Loucy (cell line): ENCODE results near the gene OR5H1.
"Not testable (repeated sequence)": the region's sequence is repeated elsewhere in the genome, so short reads cannot be mapped to it uniquely, and the experiment has no call there.

ENCODE experiments used
- H2AFZ ChIP-seq: fragments of 200-600 bp; sonication (generic); 2 replicates; pipeline ENCODE4 v1.6.0; 2016; ENCODE audit warnings: antibody characterized with exemption, mild to moderate bottlenecking, low read length, moderate library complexity
- H3F3A ChIP-seq: fragments of 200-600 bp; 2 replicates; pipeline ENCODE4 v1.6.0; 2016; ENCODE audit warnings: antibody characterized with exemption, low read depth, mild to moderate bottlenecking
- H3K27me3 ChIP-seq: fragments of 200-600 bp; sonication (generic); 2 replicates; pipeline ENCODE4 v1.6.1; 2014; ENCODE audit warnings: low read length, mild to moderate bottlenecking; ENCODE audit not compliant: insufficient read depth, poor library complexity, severe bottlenecking
- H3K36me3 ChIP-seq: fragments of 200-600 bp; sonication (generic); 2 replicates; pipeline ENCODE4 v1.6.1; 2016; ENCODE audit warnings: low read length; ENCODE audit not compliant: insufficient read depth
- H3K4me1 ChIP-seq: fragments of 200-600 bp; sonication (generic); 2 replicates; pipeline ENCODE4 v1.5.1; 2014; ENCODE audit warnings: low read length, mild to moderate bottlenecking; ENCODE audit not compliant: insufficient read depth, poor library complexity, severe bottlenecking
- H3K4me2 ChIP-seq: fragments of 200-600 bp; sonication (generic); 2 replicates; pipeline ENCODE4 v1.6.0; 2014; ENCODE audit warnings: antibody characterized with exemption, low read length, low read depth, mild to moderate bottlenecking; ENCODE audit not compliant: poor library complexity, severe bottlenecking
- H3K4me3 ChIP-seq: fragments of 200-600 bp; sonication (generic); 2 replicates; pipeline ENCODE4 v1.5.1; 2014; ENCODE audit warnings: low read length, mild to moderate bottlenecking, mixed read lengths; ENCODE audit not compliant: poor library complexity, severe bottlenecking
- H3K79me2 ChIP-seq: fragments of 200-600 bp; sonication (generic); 2 replicates; pipeline ENCODE4 v1.6.1; 2014; ENCODE audit warnings: low read length; ENCODE audit not compliant: insufficient read depth
- H3K9ac ChIP-seq: fragments of 200-600 bp; sonication (generic); 2 replicates; pipeline ENCODE4 v1.6.0; 2014; ENCODE audit warnings: mild to moderate bottlenecking, low read depth, low read length, moderate library complexity; ENCODE audit not compliant: poor library complexity, severe bottlenecking
- H3K9me2 ChIP-seq: fragments of 200-600 bp; sonication (generic); replicated peaks from 2 replicates; pipeline ENCODE4 v1.6.1; 2016; ENCODE audit warnings: low read depth, low read length, mixed read lengths
- H3K9me3 ChIP-seq: fragments of 200-600 bp; sonication (generic); 2 replicates; pipeline ENCODE4 v1.6.1; 2014; ENCODE audit warnings: mild to moderate bottlenecking, antibody characterized with exemption, low read length, low read depth; ENCODE audit not compliant: insufficient read depth
- H4K20me1 ChIP-seq: fragments of 200-600 bp; sonication (generic); 2 replicates; pipeline ENCODE4 v1.6.0; 2014; ENCODE audit warnings: antibody characterized with exemption, low read length, mild to moderate bottlenecking; ENCODE audit not compliant: insufficient read depth, poor library complexity, severe bottlenecking
- CTCF ChIP-seq: fragments of 200-600 bp; sonication (generic); conservative IDR thresholded peaks from 2 replicates; pipeline ENCODE4 v1.5.1; 2014; ENCODE audit warnings: mild to moderate bottlenecking, antibody characterized with exemption, low read length
- EZH2phosphoT487 ChIP-seq: fragments of 200-600 bp; IDR thresholded peaks from 2 replicates; pipeline ENCODE4 v1.6.1; 2018; ENCODE audit warnings: antibody characterized with exemption, mild to moderate bottlenecking, moderate library complexity, borderline replicate concordance

The OR5H1 gene

GRCh38 chr3:98136631-98137030, 6.1 kb downstream of the OR5H1 start:
- Histone ChIP-seq H3F3A (no peaks in the 10 kb centered on the region), H3K4me1 (no peaks in the 10 kb centered on the region), H3K9me3 (no peaks in the 10 kb centered on the region), H3K36me3 (no peaks in the 10 kb centered on the region), H2AFZ (no peak overlapping the region), H3K79me2 (no peaks in the 10 kb centered on the region), H3K4me3 (no peak overlapping the region), H3K4me2 (no peak overlapping the region), H3K9me2 (no peaks in the 10 kb centered on the region), H4K20me1 (no peaks in the 10 kb centered on the region), H3K27me3 (no peaks in the 10 kb centered on the region), H3K9ac (no peak overlapping the region)
- TF ChIP-seq CTCF (no peak), EZH2phosphoT487 (no peak)

GRCh38 chr3:98137826-98138557, 7.5 kb downstream of the OR5H1 start:
- H3K27me3 ChIP-seq, H3F3A ChIP-seq, H2AFZ ChIP-seq, H3K9ac ChIP-seq, H3K9me3 ChIP-seq, H3K4me1 ChIP-seq, H3K79me2 ChIP-seq, H3K4me3 ChIP-seq, H3K36me3 ChIP-seq, H4K20me1 ChIP-seq, H3K9me2 ChIP-seq, H3K4me2 ChIP-seq: not testable (repeated sequence)

- Histone ChIP-seq H2AFZ (no peak overlapping the region), H3K4me1 (no peaks in the 10 kb centered on the region), H3K79me2 (no peaks in the 10 kb centered on the region), H3K27me3 (no peaks in the 10 kb centered on the region), H3K4me3 (no peak overlapping the region), H4K20me1 (no peaks in the 10 kb centered on the region), H3K9me3 (no peaks in the 10 kb centered on the region), H3K9ac (no peak overlapping the region), H3K36me3 (no peaks in the 10 kb centered on the region), H3K9me2 (no peaks in the 10 kb centered on the region), H3K4me2 (no peak overlapping the region), H3F3A (no peaks in the 10 kb centered on the region)
- no peak for TF ChIP-seq CTCF
- TF ChIP-seq EZH2phosphoT487: no peak
Observed at GRCh38 chr3:98140531-98140930, 10.0 kb downstream of the OR5H1 start.

GRCh38 chr3:98147179-98147578, 16.7 kb downstream of the OR5H1 start, which contains the start of gene OR5H14:
TSS of gene OR5H14 (plus strand) at chr3:98147479. CDS start at chr3:98149386, 1,907 bp downstream.
- Histone ChIP-seq H3K27me3 (no peaks in the 10 kb centered on the region), H3K9me3 (no peaks in the 10 kb centered on the region), H4K20me1 (no peaks in the 10 kb centered on the region), H3K9me2 (no peaks in the 10 kb centered on the region), H3K4me1 (no peaks in the 10 kb centered on the region), H3K4me3 (no peak within 1 kb of the TSS), H2AFZ (no peak within 1 kb of the TSS), H3K79me2 (no peaks in the 10 kb centered on the region), H3K36me3 (no peaks in the 10 kb centered on the region), H3K9ac (no peak within 1 kb of the TSS), H3F3A (no peaks in the 10 kb centered on the region), H3K4me2 (no peak within 1 kb of the TSS)
- TF ChIP-seq EZH2phosphoT487: no peak
- TF ChIP-seq CTCF: no peak
